CD4-positive, alpha-beta T cell (primary cell): ENCODE measurements around the gene GSS. TPM values are rescaled to one million over a fixed set of nuclear protein-coding genes. Genes with fewer than 3 reads are reported as not detected.

Experiments
- ATAC-seq: fragments of 200-7000 bp; cut with Tn5 transposase; one replicate; pipeline ENCODE4 v1.10.0; 2022; ENCODE audit warnings: mild to moderate bottlenecking; ENCODE audit not compliant: poor library complexity
- CTCF ChIA-PET: fragments of 350-600 bp; sonication (Branson Sonifier 250); formaldehyde crosslinking; loops from one replicate; lab custom pipeline; 2021; ENCODE audit warnings: antibody characterized with exemption, inconsistent platforms; lab: Charles Lee
- POLR2A ChIA-PET: fragments of 350-600 bp; sonication (Branson Sonifier 250); formaldehyde crosslinking; loops from one replicate; lab custom pipeline; 2021; ENCODE audit warnings: antibody characterized with exemption, inconsistent platforms; lab: Charles Lee
- DNase-seq, 14 experiments: peaks; one replicate each; pipeline ENCODE4 v3.0.0-alpha.2; 2013 to 2020; ENCODE audit warnings: mixed read lengths in 2 of 14
- H3K27ac ChIP-seq, 2 donors: one replicate each; pipeline versions ENCODE4 v1.5.1 to v1.7.0; 2013; ENCODE audit warnings: low read length in 2 of 2, low read depth in 1 of 2, mild to moderate bottlenecking in 1 of 2
- H3K27me3 ChIP-seq, 2 experiments: 1 replicate in 1 of 2; 2 replicates in 1 of 2; pipeline versions ENCODE4 v1.6.1 to v1.7.0; 2013; ENCODE audit warnings: low read length in 2 of 2, control low read depth in 1 of 2, mild to moderate bottlenecking in 1 of 2, moderate library complexity in 1 of 2; ENCODE audit not compliant: insufficient read depth in 2 of 2, control insufficient read depth in 1 of 2
- H3K36me3 ChIP-seq: one replicate; pipeline ENCODE4 v1.6.1; 2013; ENCODE audit warnings: low read length, control low read depth; ENCODE audit not compliant: insufficient read depth
- H3K4me1 ChIP-seq: one replicate; pipeline ENCODE4 v1.6.1; 2013; ENCODE audit warnings: low read length, control low read depth; ENCODE audit not compliant: insufficient read depth
- H3K4me3 ChIP-seq: one replicate; pipeline ENCODE4 v1.5.1; 2013; ENCODE audit warnings: mild to moderate bottlenecking, low read length, moderate library complexity
- H3K9me3 ChIP-seq, 2 experiments: 1 replicate in 1 of 2; 2 replicates in 1 of 2; pipeline versions ENCODE4 v1.6.1 to v1.7.0; 2013; ENCODE audit warnings: low read length in 2 of 2, mild to moderate bottlenecking in 2 of 2, control low read depth in 1 of 2, moderate library complexity in 1 of 2; ENCODE audit not compliant: control insufficient read depth in 1 of 2, insufficient read depth in 1 of 2
- H3K27ac Mint-ChIP-seq: one replicate; pipeline ENCODE4 v1.8.0; 2020; ENCODE audit warnings: mixed read lengths
- H3K27me3 Mint-ChIP-seq: one replicate; pipeline ENCODE4 v1.8.0; 2021; ENCODE audit warnings: mixed read lengths
- H3K36me3 Mint-ChIP-seq: one replicate; pipeline ENCODE4 v1.8.0; 2021; ENCODE audit warnings: low read depth, mixed read lengths
- H3K4me1 Mint-ChIP-seq: one replicate; pipeline ENCODE4 v1.8.0; 2021; ENCODE audit warnings: low read depth, mixed read lengths
- H3K4me3 Mint-ChIP-seq: one replicate; pipeline ENCODE4 v1.8.0; 2020; ENCODE audit warnings: mild to moderate bottlenecking, mixed read lengths
- H3K9me3 Mint-ChIP-seq: one replicate; pipeline ENCODE4 v1.8.0; 2020; ENCODE audit warnings: mixed read lengths
- intact Hi-C, 2 experiments: fragments of 100-400 bp; cut with DNase I in 1 of 2; cut with micrococcal nuclease in 1 of 2; formaldehyde crosslinking; loops; one replicate each; pipeline versions ENCODE4 v1.15.1 to v1.9.0; 2023 to 2025; cut with DNase I, micrococcal nuclease
- total RNA-seq, 174 experiments: library from RNA in 2 of 174; stranded (reverse) in 2 of 174; gene quantifications; one replicate each; pipeline ENCODE4 v1.2.3 and lab custom pipeline; 2021 to 2026
- TF ChIP-seq, protein P1 (sequence below): fragments of 200-600 bp; IDR thresholded peaks from one replicate; pipeline ENCODE4 v1.8.0; 2022; ENCODE audit warnings: antibody characterized with exemption, mild to moderate bottlenecking

GSS gene
- total RNA-seq, 2 experiments from 2014 or later = 24.3 to 24.7 TPM

DNA sequence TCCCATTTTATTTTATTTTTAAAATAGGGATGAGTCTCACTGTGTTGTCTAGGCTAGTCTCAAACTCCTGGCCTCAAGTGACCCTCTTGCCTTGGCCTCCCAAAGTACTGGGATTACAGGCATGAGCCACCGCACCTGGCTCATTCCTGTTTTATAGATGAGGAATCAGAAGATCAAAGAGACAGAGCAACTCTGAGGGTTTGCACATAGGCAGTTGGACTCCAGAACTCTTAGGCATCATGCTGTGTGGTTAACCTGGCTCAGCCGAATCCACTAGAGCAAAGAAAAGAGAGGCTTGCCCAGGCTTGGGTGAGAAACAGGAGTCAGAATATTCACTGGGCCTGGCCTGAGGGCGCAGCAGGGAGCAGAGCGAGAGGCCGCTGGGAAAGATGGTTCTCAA lies 9.4 kb upstream of the GSS start:
- CTCF ChIA-PET = no interaction called here

GRCh38 chr20:34964486-34964885 lies 8.9 kb upstream of the GSS start:
- peaks cover 5% of the 10 kb centered on the region for H3K4me1 Mint-ChIP-seq
- no peak overlapping the region for H3K4me3 Mint-ChIP-seq
- Histone ChIP-seq H3K9me3 (no peaks in the 10 kb centered on the region), H3K4me3 (no peak overlapping the region), H3K4me1 (no peaks in the 10 kb centered on the region), H3K36me3 (no peaks in the 10 kb centered on the region), H3K27ac (no peak overlapping the region), H3K27me3 (no peaks in the 10 kb centered on the region)
- H3K27ac Mint-ChIP-seq = no peak overlapping the region
- ATAC-seq (no peak), DNase-seq (no peak)
- CTCF ChIA-PET = no interaction called here
- no peaks in the 10 kb centered on the region for H3K36me3 Mint-ChIP-seq
- H3K9me3 Mint-ChIP-seq = no peaks in the 10 kb centered on the region
- intact Hi-C loops = no loop called here
- H3K27me3 Mint-ChIP-seq = no peaks in the 10 kb centered on the region
- TF ChIP-seq, protein P1, sequence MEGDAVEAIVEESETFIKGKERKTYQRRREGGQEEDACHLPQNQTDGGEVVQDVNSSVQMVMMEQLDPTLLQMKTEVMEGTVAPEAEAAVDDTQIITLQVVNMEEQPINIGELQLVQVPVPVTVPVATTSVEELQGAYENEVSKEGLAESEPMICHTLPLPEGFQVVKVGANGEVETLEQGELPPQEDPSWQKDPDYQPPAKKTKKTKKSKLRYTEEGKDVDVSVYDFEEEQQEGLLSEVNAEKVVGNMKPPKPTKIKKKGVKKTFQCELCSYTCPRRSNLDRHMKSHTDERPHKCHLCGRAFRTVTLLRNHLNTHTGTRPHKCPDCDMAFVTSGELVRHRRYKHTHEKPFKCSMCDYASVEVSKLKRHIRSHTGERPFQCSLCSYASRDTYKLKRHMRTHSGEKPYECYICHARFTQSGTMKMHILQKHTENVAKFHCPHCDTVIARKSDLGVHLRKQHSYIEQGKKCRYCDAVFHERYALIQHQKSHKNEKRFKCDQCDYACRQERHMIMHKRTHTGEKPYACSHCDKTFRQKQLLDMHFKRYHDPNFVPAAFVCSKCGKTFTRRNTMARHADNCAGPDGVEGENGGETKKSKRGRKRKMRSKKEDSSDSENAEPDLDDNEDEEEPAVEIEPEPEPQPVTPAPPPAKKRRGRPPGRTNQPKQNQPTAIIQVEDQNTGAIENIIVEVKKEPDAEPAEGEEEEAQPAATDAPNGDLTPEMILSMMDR = no peak
- POLR2A ChIA-PET = no interaction called here

More for the DNA sequence above, 9.4 kb upstream of the GSS start:
- Histone ChIP-seq H3K9me3 (no peaks in the 10 kb centered on the region), H3K4me3 (no peak overlapping the region), H3K4me1 (no peaks in the 10 kb centered on the region), H3K36me3 (no peaks in the 10 kb centered on the region), H3K27me3 (no peaks in the 10 kb centered on the region), H3K27ac (no peak overlapping the region)
- Mint-ChIP-seq H3K27me3 (no peaks in the 10 kb centered on the region), H3K9me3 (no peaks in the 10 kb centered on the region), H3K36me3 (no peaks in the 10 kb centered on the region), H3K4me1 (peaks cover 5% of the 10 kb centered on the region), H3K27ac (no peak overlapping the region), H3K4me3 (no peak overlapping the region)
- intact Hi-C loops = no loop called here
- DNase-seq (no peak), ATAC-seq (no peak)
- TF ChIP-seq, protein P1 = no peak
- POLR2A ChIA-PET = no interaction called here

DNA sequence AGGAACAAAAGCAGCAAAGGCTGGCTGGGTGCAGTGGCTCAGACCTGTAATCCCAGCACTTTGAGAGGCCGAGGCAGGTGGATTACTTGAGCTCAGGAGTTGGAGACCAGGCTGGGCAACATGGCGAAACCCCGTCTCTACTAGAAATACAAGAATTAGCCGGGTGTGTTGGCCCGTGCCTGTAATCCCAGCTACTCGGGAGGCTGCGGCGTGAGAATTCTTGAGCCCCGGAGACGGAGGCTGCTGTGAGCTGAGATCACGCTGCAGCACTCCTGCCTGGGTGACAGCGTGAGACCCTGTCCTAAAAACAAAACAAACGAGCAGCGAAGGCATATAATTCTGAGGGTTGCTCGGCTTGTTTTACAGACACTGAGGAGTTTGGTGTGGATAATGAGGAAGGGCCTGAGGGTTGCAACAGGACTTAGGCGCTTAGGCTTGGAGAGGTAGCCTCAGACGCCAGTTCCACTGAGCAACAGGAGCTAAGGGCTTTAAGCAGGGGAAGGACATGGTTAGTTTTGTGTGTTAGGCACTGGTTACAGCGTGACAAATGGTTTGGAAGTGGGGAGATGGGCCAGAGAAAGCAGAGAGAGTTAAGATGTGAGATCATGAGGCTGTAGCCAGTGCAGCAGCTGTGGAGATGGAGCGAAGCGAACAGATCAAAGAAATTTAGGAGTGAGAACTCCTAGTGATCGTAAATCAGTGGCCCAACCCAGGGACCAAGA lies 1.3 kb upstream of the GSS start:
- intact Hi-C loops = loop anchor here in 1 of 2 experiments (5.0 to 10.0 kb wide), 3 partner anchors 320 to 962 kb away; partner anchors contain the start of genes AHCY, MMP24OS and RALY
- peak overlapping the region; percentile 91 for H3K27ac Mint-ChIP-seq
- Histone ChIP-seq H3K36me3 (no peaks in the 10 kb centered on the region), H3K9me3 (no peaks in the 10 kb centered on the region), H3K4me1 (peaks cover 19% of the 10 kb centered on the region), H3K4me3 (no peak overlapping the region), H3K27ac (no peak overlapping the region), H3K27me3 (no peaks in the 10 kb centered on the region)
- H3K9me3 Mint-ChIP-seq = no peaks in the 10 kb centered on the region
- ChIA-PET CTCF (interaction anchor here (1.1 to 1.5 kb wide), 2 partner anchors 69 to 73 kb away, joined by 3 to 4 read pairs; no protein-coding TSS in a partner anchor), POLR2A (interaction anchor here (0.7 to 2.1 kb wide), 2 partner anchors 83 to 190 kb away, joined by 3 to 13 read pairs; partner anchors contain the start of gene GGT7)
- no peak overlapping the region for H3K4me3 Mint-ChIP-seq
- H3K4me1 Mint-ChIP-seq = peaks cover 28% of the 10 kb centered on the region
- no peaks in the 10 kb centered on the region for H3K27me3 Mint-ChIP-seq
- ATAC-seq = no peak
- TF ChIP-seq, protein P1 = no peak
- DNase-seq = no peak
- H3K36me3 Mint-ChIP-seq = peaks cover 8% of the 10 kb centered on the region
